SK-N-SH (cell line): ENCODE results near the gene MYPN. TPM values are rescaled to one million over a fixed set of nuclear protein-coding genes. Genes with fewer than 3 reads are reported as not detected.
A peak's percentile ranks its signal among the peaks of the same experiment; 100 is the strongest.
"Not testable (repeated sequence)": the region's sequence is repeated elsewhere in the genome, so short reads cannot be mapped to it uniquely, and the experiment has no call there.

Experiments
- CTCF ChIA-PET: fragments of 300-600, 350-600 bp; formaldehyde crosslinking; extraction: SDS; loops from one replicate; lab custom pipeline; 2021; lab: Yijun Ruan, JAX
- POLR2A ChIA-PET: fragments of 350-600 bp; sonication (Branson Sonifier 250); formaldehyde crosslinking; extraction: SDS; loops from one replicate; lab custom pipeline; 2020; ENCODE audit warnings: antibody characterized with exemption, inconsistent platforms; lab: Yijun Ruan, JAX
- DNase-seq: peaks from one replicate; pipeline ENCODE4 v3.0.0; 2012
- H2AFZ ChIP-seq: fragments of 200-600 bp; sonication (generic); 2 replicates; pipeline ENCODE4 v1.8.1; 2016; ENCODE audit warnings: antibody characterized with exemption, mild to moderate bottlenecking, low read depth
- H3F3A ChIP-seq: fragments of 200-600 bp; sonication (generic); replicated peaks from 2 replicates; pipeline ENCODE3; 2016; ENCODE audit warnings: antibody characterized with exemption, mild to moderate bottlenecking; ENCODE audit not compliant: insufficient read depth
- H3K27ac ChIP-seq, 2 experiments: fragments of 200-500 bp in 1 of 2; fragments of 200-600 bp in 1 of 2; sonication (Bioruptor generic) in 1 of 2; sonication (generic), shearing (Covaris generic) in 1 of 2; 2 replicates each; pipeline versions ENCODE4 v1.5.1 to v1.6.1; 2014 to 2016; ENCODE audit warnings: low read depth in 2 of 2, inconsistent platforms in 1 of 2, low read length in 1 of 2, mild to moderate bottlenecking in 1 of 2, mixed read lengths in 1 of 2
- H3K27me3 ChIP-seq: fragments of 200-600 bp; sonication (generic), shearing (Covaris generic); 2 replicates; pipeline ENCODE4 v1.6.1; 2016; ENCODE audit warnings: mixed run types; ENCODE audit not compliant: insufficient read depth
- H3K36me3 ChIP-seq, 2 experiments: fragments of 200-500 bp in 1 of 2; fragments of 200-600 bp in 1 of 2; sonication (Bioruptor generic) in 1 of 2; sonication (generic) in 1 of 2; replicated peaks in 1 of 2; 2 replicates each; pipeline versions ENCODE3 to v1.5.1; 2014 to 2016; ENCODE audit warnings: low read length in 1 of 2, mild to moderate bottlenecking in 1 of 2; ENCODE audit not compliant: insufficient read depth in 2 of 2, control insufficient read depth in 1 of 2
- H3K4me1 ChIP-seq, 2 experiments: fragments of 200-500 bp in 1 of 2; fragments of 200-600 bp in 1 of 2; sonication (Bioruptor generic) in 1 of 2; sonication (generic), shearing (Covaris generic) in 1 of 2; 2 replicates each; pipeline versions ENCODE4 v1.5.1 to v1.6.1; 2014 to 2016; ENCODE audit warnings: low read depth in 1 of 2, low read length in 1 of 2, mixed run types in 1 of 2; ENCODE audit not compliant: insufficient read depth in 2 of 2, control insufficient read depth in 1 of 2
- H3K4me2 ChIP-seq: fragments of 200-600 bp; sonication (generic), shearing (Covaris generic); 2 replicates; pipeline ENCODE4 v1.6.1; 2017; ENCODE audit warnings: mixed run types
- H3K4me3 ChIP-seq, 2 experiments: fragments of 200-500 bp in 1 of 2; fragments of 200-600 bp in 1 of 2; sonication (Bioruptor generic) in 1 of 2; sonication (generic), shearing (Covaris generic) in 1 of 2; 2 replicates each; pipeline versions ENCODE4 v1.5.1 to v1.8.1; 2014 to 2016; ENCODE audit warnings: low read depth in 2 of 2, inconsistent platforms in 1 of 2, low read length in 1 of 2, mild to moderate bottlenecking in 1 of 2, mixed read lengths in 1 of 2, moderate library complexity in 1 of 2
- H3K79me2 ChIP-seq: fragments of 200-600 bp; sonication (generic); 2 replicates; pipeline ENCODE4 v1.8.1; 2017; ENCODE audit warnings: mild to moderate bottlenecking; ENCODE audit not compliant: insufficient read depth
- H3K9ac ChIP-seq: fragments of 200-600 bp; sonication (generic); 2 replicates; pipeline ENCODE4 v1.6.1; 2017; ENCODE audit warnings: mixed run types
- H3K9me2 ChIP-seq: fragments of 200-600 bp; sonication (generic); 2 replicates; pipeline ENCODE4 v1.6.1; 2017; ENCODE audit warnings: mixed run types
- H3K9me3 ChIP-seq: fragments of 200-600 bp; sonication (generic); 2 replicates; pipeline ENCODE4 v1.6.1; 2017; ENCODE audit warnings: mixed run types, mild to moderate bottlenecking, moderate library complexity
- H4K20me1 ChIP-seq: fragments of 200-600 bp; sonication (generic); 2 replicates; pipeline ENCODE4 v1.6.1; 2017; ENCODE audit warnings: mild to moderate bottlenecking, mixed run types; ENCODE audit not compliant: insufficient read depth
- EZH2phosphoT487 ChIP-seq: fragments of 200-600 bp; sonication (generic); IDR thresholded peaks from 2 replicates; pipeline ENCODE4 v1.6.1; 2017; ENCODE audit warnings: low read depth, mixed run types, mild to moderate bottlenecking, antibody characterized with exemption, moderate library complexity, borderline replicate concordance
- FOSL2 ChIP-seq: IDR thresholded peaks from 2 replicates; pipeline ENCODE4 v1.4.0; 2012; ENCODE audit warnings: low read depth, mild to moderate bottlenecking, moderate library complexity, borderline replicate concordance
- FOXM1 ChIP-seq: IDR thresholded peaks from 2 replicates; pipeline ENCODE4 v1.4.0; 2012; ENCODE audit warnings: low read depth, mild to moderate bottlenecking
- MEF2A ChIP-seq: IDR thresholded peaks from 2 replicates; pipeline ENCODE4 v1.4.0; 2012; ENCODE audit warnings: low read depth, borderline replicate concordance
- POLR2AphosphoS5 ChIP-seq: IDR thresholded peaks from 2 replicates; pipeline ENCODE4 v1.6.1; 2012; ENCODE audit warnings: low read depth, low read length
- RAD21 ChIP-seq: IDR thresholded peaks from 2 replicates; pipeline ENCODE4 v1.6.1; 2012; ENCODE audit warnings: mild to moderate bottlenecking, low read length
- RCOR1 ChIP-seq: fragments of 150-350 bp; IDR thresholded peaks from 2 replicates; pipeline ENCODE4 v1.6.1; 2017; ENCODE audit warnings: antibody characterized with exemption, low read length
- SMC3 ChIP-seq: IDR thresholded peaks from 2 replicates; pipeline ENCODE4 v1.6.1; 2012; ENCODE audit warnings: low read depth, low read length, improper control_type of control experiment
- YY1 ChIP-seq: IDR thresholded peaks from 2 replicates; pipeline ENCODE4 v1.4.0; 2012; ENCODE audit warnings: low read depth, mild to moderate bottlenecking
- WGBS: methylation state at CpG from one replicate; pipeline ENCODE4 v1.1.6; 2017; ENCODE audit warnings: low lambda C conversion rate; 5-methylcytosine and 5-hydroxymethylcytosine counted together
- polyA plus RNA-seq, 3 experiments: library from polyadenylated mRNA; depleted of rRNA; stranded (reverse); fragments of >200 nt; gene quantifications; 2 replicates each; pipeline ENCODE4 v1.2.3, GENCODE V29; 2012
- TF ChIP-seq, protein P1 (sequence below): fragments of 150-350 bp; IDR thresholded peaks from 2 replicates; pipeline ENCODE4 v1.6.1; 2016; ENCODE audit warnings: mild to moderate bottlenecking, low read depth, low read length
- TF ChIP-seq, protein P2 (sequence below): fragments of 200-600 bp; sonication (generic); IDR thresholded peaks from 2 replicates; pipeline ENCODE4 v1.6.1; 2017; ENCODE audit warnings: antibody characterized with exemption, mild to moderate bottlenecking, moderate library complexity
- TF ChIP-seq, protein P3 (sequence below): IDR thresholded peaks from 2 replicates; pipeline ENCODE4 v1.4.0; 2012; ENCODE audit warnings: low read depth, borderline replicate concordance
- TF ChIP-seq, protein P4 (sequence below): IDR thresholded peaks from 2 replicates; pipeline ENCODE4 v1.4.0; 2012; ENCODE audit warnings: low read depth

The MYPN gene
- polyA plus RNA-seq, 1 of the 3 experiments (the other 2 are of a cell fraction): 0.43 TPM

DNA sequence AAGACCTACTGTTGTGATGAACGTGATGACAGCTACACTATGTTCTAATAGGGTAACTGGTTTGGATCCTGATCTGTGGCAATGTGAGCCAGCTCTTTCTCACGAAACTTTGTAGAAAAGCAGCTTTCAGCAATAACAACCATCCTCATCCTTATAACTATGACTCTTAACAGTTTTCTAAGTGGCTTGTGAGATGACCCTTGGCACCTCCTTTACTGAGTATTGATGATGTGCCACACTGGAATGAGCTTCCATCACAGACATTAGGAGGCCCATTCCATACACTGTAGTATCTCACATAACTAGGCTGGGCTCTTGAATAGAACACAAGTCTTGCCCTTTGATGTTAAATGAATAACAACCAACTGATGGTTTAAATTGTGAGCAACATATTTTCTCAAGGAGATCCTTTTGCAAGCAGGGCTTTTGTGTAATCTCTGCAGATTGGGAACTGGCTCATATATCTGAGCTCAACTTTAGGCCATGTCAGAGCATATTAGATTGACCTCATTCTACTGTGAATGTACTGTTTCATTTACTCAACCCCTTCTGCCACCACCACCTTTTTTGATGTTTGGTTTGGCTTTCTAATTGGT lies 46.4 kb downstream of the MYPN start (continued):
- TF ChIP-seq YY1 (no peak), MEF2A (no peak), EZH2phosphoT487 (no peak)

DNA sequence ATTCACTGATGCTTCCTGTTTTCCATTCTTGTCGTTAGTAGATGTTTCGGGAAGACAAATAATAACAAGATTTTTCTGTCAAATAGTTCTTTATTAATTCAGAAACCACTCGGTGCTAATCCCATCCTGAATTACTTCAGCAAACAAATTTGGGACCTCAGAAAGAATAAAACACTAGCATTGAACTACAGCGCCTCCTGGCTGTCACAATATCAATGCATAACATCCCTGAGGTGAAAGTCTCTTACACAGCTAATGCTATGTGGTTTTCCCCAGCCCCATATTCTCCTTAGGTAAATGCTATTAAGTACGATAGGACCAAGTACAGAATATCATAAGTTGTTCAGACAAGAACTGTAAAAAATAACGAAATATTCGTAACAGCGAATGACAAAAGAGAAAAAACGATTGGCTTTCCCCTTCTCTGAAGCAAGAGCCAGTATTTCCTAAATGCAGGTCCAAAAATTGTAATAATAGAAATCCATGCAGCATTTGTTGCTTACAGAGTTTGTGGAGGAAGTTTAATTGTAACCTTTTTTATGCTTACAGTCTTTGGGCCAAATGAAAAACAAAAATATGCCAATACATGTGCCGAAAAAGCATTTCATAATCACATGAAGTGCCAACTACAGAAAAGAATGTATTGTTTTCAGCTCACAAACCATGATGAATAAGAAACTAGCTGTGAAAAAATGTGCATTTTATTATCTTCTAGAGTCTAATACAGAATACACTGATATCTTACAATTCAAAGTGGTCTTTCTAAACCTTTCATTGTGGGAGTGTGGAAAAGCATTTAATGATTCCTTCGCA lies 47.3 kb downstream of the MYPN start:
- H3F3A ChIP-seq: peaks cover 15% of the 10 kb centered on the region
- WGBS: 53% methylated on average over 11 of the region's 11 CpGs
- H3K36me3 ChIP-seq: no peaks in the 10 kb centered on the region
- H3K4me1 ChIP-seq: peaks cover 11 to 27% of the 10 kb centered on the region in 2 experiments; a peak in 3 of 4 replicates
- no peaks in the 10 kb centered on the region for H3K79me2 ChIP-seq
- POLR2A ChIA-PET: no interaction called here
- H3K9me2 ChIP-seq: no peaks in the 10 kb centered on the region
- CTCF ChIA-PET: interaction anchor here (0.6 to 6.9 kb wide), 36 partner anchors 9 to 320 kb away, joined by 3 to 79 read pairs (median 4); partner anchors contain the start of gene ATOH7
- TF ChIP-seq RCOR1 (no peak), FOXM1 (no peak), FOSL2 (no peak), POLR2AphosphoS5 (no peak), SMC3 (peak; percentile 93), RAD21 (peak; percentile 86)
- TF ChIP-seq, protein P1, sequence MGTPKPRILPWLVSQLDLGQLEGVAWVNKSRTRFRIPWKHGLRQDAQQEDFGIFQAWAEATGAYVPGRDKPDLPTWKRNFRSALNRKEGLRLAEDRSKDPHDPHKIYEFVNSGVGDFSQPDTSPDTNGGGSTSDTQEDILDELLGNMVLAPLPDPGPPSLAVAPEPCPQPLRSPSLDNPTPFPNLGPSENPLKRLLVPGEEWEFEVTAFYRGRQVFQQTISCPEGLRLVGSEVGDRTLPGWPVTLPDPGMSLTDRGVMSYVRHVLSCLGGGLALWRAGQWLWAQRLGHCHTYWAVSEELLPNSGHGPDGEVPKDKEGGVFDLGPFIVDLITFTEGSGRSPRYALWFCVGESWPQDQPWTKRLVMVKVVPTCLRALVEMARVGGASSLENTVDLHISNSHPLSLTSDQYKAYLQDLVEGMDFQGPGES: no peak
- TF ChIP-seq, protein P2, sequence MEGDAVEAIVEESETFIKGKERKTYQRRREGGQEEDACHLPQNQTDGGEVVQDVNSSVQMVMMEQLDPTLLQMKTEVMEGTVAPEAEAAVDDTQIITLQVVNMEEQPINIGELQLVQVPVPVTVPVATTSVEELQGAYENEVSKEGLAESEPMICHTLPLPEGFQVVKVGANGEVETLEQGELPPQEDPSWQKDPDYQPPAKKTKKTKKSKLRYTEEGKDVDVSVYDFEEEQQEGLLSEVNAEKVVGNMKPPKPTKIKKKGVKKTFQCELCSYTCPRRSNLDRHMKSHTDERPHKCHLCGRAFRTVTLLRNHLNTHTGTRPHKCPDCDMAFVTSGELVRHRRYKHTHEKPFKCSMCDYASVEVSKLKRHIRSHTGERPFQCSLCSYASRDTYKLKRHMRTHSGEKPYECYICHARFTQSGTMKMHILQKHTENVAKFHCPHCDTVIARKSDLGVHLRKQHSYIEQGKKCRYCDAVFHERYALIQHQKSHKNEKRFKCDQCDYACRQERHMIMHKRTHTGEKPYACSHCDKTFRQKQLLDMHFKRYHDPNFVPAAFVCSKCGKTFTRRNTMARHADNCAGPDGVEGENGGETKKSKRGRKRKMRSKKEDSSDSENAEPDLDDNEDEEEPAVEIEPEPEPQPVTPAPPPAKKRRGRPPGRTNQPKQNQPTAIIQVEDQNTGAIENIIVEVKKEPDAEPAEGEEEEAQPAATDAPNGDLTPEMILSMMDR: peak; percentile 93
- TF ChIP-seq, protein P3, sequence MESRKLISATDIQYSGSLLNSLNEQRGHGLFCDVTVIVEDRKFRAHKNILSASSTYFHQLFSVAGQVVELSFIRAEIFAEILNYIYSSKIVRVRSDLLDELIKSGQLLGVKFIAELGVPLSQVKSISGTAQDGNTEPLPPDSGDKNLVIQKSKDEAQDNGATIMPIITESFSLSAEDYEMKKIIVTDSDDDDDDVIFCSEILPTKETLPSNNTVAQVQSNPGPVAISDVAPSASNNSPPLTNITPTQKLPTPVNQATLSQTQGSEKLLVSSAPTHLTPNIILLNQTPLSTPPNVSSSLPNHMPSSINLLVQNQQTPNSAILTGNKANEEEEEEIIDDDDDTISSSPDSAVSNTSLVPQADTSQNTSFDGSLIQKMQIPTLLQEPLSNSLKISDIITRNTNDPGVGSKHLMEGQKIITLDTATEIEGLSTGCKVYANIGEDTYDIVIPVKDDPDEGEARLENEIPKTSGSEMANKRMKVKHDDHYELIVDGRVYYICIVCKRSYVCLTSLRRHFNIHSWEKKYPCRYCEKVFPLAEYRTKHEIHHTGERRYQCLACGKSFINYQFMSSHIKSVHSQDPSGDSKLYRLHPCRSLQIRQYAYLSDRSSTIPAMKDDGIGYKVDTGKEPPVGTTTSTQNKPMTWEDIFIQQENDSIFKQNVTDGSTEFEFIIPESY: no peak
- TF ChIP-seq, protein P4, sequence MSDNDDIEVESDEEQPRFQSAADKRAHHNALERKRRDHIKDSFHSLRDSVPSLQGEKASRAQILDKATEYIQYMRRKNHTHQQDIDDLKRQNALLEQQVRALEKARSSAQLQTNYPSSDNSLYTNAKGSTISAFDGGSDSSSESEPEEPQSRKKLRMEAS: no peak
- no peaks in the 10 kb centered on the region for H3K9me3 ChIP-seq
- peak; percentile 35 for DNase-seq
- H3K27me3 ChIP-seq: no peaks in the 10 kb centered on the region
- H3K4me3 ChIP-seq: no peak overlapping the region; a peak in 1 of 4 replicates
- peak overlapping the region; percentile 9; the same call in 1 of the 2 replicates for H2AFZ ChIP-seq
- no peak overlapping the region for H3K4me2 ChIP-seq
- no peak overlapping the region for H3K9ac ChIP-seq
- H3K27ac ChIP-seq: no peak overlapping the region
- no peaks in the 10 kb centered on the region for H4K20me1 ChIP-seq

DNA sequence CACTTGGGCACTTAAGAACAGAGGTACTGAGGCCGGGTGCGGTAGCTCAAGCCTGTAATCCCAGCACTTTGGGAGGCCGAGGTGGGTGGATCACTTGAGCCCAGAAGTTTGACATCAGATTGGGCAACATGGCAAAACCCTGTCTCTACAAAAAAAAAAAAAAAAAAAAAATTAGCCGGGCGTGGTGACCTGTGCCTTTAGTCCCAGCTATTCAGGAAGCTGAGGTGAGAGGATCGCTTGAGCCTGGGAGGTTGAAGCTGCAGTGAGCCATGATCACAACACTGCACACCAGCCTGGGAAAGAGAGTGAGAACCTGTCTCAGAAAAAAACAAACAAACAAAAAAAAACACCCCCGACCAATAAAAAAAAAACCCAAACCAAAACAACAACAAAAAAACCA lies 48.2 kb downstream of the MYPN start:
- H3K9me2 ChIP-seq, H3K4me3 ChIP-seq, H3K36me3 ChIP-seq, POLR2A ChIA-PET, H3K9ac ChIP-seq, H3K27me3 ChIP-seq, H3K9me3 ChIP-seq, H3K4me2 ChIP-seq, DNase-seq, H3K79me2 ChIP-seq, H2AFZ ChIP-seq, H4K20me1 ChIP-seq, H3K27ac ChIP-seq: not testable (repeated sequence)
- CTCF ChIA-PET: interaction anchor here (1.0 to 6.9 kb wide), 15 partner anchors 9 to 302 kb away, joined by 3 to 79 read pairs (median 5); no protein-coding TSS in a partner anchor
- 89% methylated on average over 7 of the region's 7 CpGs for WGBS
- H3F3A ChIP-seq: peaks cover 15% of the 10 kb centered on the region
- peaks cover 11 to 27% of the 10 kb centered on the region in 2 experiments; a peak in 3 of 4 replicates for H3K4me1 ChIP-seq
